ENCODE data around the gene TVP23C. TPM values are rescaled to one million over a fixed set of nuclear protein-coding genes. Genes with fewer than 3 reads are reported as not detected.

TVP23C gene
- total and polyA plus RNA-seq, 2 donors (not counting 3 experiments of a cell fraction or from before 2014, with no cell fraction given): 6.4 to 36.3 TPM

- no peak for DNase-seq (ENCODE audit: low read depth, low spot score)
- H3K9ac ChIP-seq (replicated peaks; ENCODE audit: extremely low read depth, insufficient read depth, low read length): no peak overlapping the region
- no peaks in the 10 kb centered on the region for H4K20me1 ChIP-seq (replicated peaks; ENCODE audit: control insufficient read depth, extremely low read depth, insufficient read depth, low read length)
- TF ChIP-seq JUN (IDR thresholded peaks at IDR 0.05; ENCODE audit: borderline replicate concordance, insufficient read depth, insufficient read length, low read depth) (no peak), MAX (IDR thresholded peaks at IDR 0.05; ENCODE audit: insufficient read depth, insufficient read length) (no peak), POLR2AphosphoS5 (IDR thresholded peaks at IDR 0.05; ENCODE audit: insufficient read depth, low read depth, low read length) (no peak), MYC (IDR thresholded peaks at IDR 0.05; ENCODE audit: low read depth, low read length) (no peak), EZH2 (IDR thresholded peaks at IDR 0.05; ENCODE audit: borderline replicate concordance, low read depth, low read length, severe bottlenecking) (no peak), GATA2 (IDR thresholded peaks at IDR 0.05; ENCODE audit: insufficient read depth, insufficient read length, low read depth, low read length) (no peak), CTCF (IDR thresholded peaks at IDR 0.05; ENCODE audit: extremely low read depth in 1 of 2, insufficient read depth in 1 of 2, low read depth in 1 of 2, low read length in 2 of 2) (no peak), FOS (IDR thresholded peaks at IDR 0.05; ENCODE audit: borderline replicate concordance, insufficient read depth, low read length) (no peak), POLR2A (IDR thresholded peaks at IDR 0.05; ENCODE audit: low read depth, low read length) (no peak)
- H3K9me1 ChIP-seq (replicated peaks; ENCODE audit: control insufficient read depth, extremely low read depth, insufficient read depth, low read length): no peaks in the 10 kb centered on the region
- no TSS peak for BruUV-seq (replicated peaks)
- H3K4me1 ChIP-seq (ENCODE audit: control insufficient read depth, extremely low read depth, insufficient read depth, low read length): peaks cover 22% of the 10 kb centered on the region
- H3K36me3 ChIP-seq (ENCODE audit: control insufficient read depth in 2 of 2, extremely low read depth in 1 of 2, insufficient read depth in 2 of 2, low read length in 2 of 2): peaks cover 0 to 4% of the 10 kb centered on the region in 2 experiments
- ChIA-PET CTCF (interaction anchor here (1.2 kb wide), 1 partner anchor 19 kb away, joined by 4 read pairs; no protein-coding TSS in a partner anchor), POLR2A (no interaction called here)
- H3K4me2 ChIP-seq (ENCODE audit: insufficient read depth, low read length): no peak overlapping the region
- dilution Hi-C loops (cut with MboI; ENCODE audit: extremely low pct_ligation_motif_present, low sequenced_read_pairs): no loop called here
- H3K4me3 ChIP-seq (replicated peaks in 1 of 3; ENCODE audit: insufficient read depth in 1 of 3, low read depth in 1 of 3, low read length in 3 of 3): no peak overlapping the region
- no peaks in the 10 kb centered on the region for H3K79me2 ChIP-seq (ENCODE audit: control insufficient read depth, insufficient read depth, low read length)
- no peak overlapping the region for H2AFZ ChIP-seq (ENCODE audit: low read depth, low read length)
- intact Hi-C loops (cut with micrococcal nuclease): no loop called here
- H3K27me3 ChIP-seq (ENCODE audit: control insufficient read depth in 2 of 2, insufficient read depth in 2 of 2, low read length in 2 of 2): no peaks in the 10 kb centered on the region
- FAIRE-seq: no peak
- H3K27ac ChIP-seq (ENCODE audit: insufficient read depth, low read depth, low read length): no peak overlapping the region
- H3K9me3 ChIP-seq (replicated peaks; ENCODE audit: control insufficient read depth, insufficient read depth, low read length): no peaks in the 10 kb centered on the region
Observed at GRCh38 chr17:15483431-15483830, 79.9 kb downstream of the TVP23C start.

All from endothelial cell of umbilical vein (primary cell).